ENCODE data around the gene SLC25A42.

SLC25A42 gene

GRCh38 chr19:19061506-19061905 lies 2.3 kb upstream of the SLC25A42 start:
- DNase-seq (ENCODE audit: low read depth): no peak
- no peak for TF ChIP-seq CTCF (IDR thresholded peaks at IDR 0.05; ENCODE audit: control insufficient read depth, extremely low read depth, insufficient read depth)
- H3K4me3 ChIP-seq (ENCODE audit: low read depth, low read length): no peak overlapping the region

GRCh38 chr19:19062454-19063182 lies 1.2 kb upstream of the SLC25A42 start:
- no peak for TF ChIP-seq CTCF (IDR thresholded peaks at IDR 0.05; ENCODE audit: control insufficient read depth, extremely low read depth, insufficient read depth)
- peak overlapping the region; percentile 51 for H3K4me3 ChIP-seq (ENCODE audit: low read depth, low read length)
- DNase-seq (ENCODE audit: low read depth): no peak

GRCh38 chr19:19064098-19064722 lies 416 bp downstream of the SLC25A42 start:
- peak; percentile 36; the same call in 1 of the 2 replicates for TF ChIP-seq CTCF (IDR thresholded peaks at IDR 0.05; ENCODE audit: control insufficient read depth, extremely low read depth, insufficient read depth)
- DNase-seq (ENCODE audit: low read depth): no peak

GRCh38 chr19:19064811-19065745 lies 1.3 kb downstream of the SLC25A42 start:
- no peak for DNase-seq (ENCODE audit: low read depth)
- TF ChIP-seq CTCF (IDR thresholded peaks at IDR 0.05; ENCODE audit: control insufficient read depth, extremely low read depth, insufficient read depth): no peak
- H3K4me3 ChIP-seq (ENCODE audit: low read depth, low read length): peak overlapping the region; percentile 80

More at GRCh38 chr19:19064098-19064722, 416 bp downstream of the SLC25A42 start:
- peak overlapping the region; percentile 80 for H3K4me3 ChIP-seq (ENCODE audit: low read depth, low read length)

- DNase-seq (ENCODE audit: low read depth): no peak
- TF ChIP-seq CTCF (IDR thresholded peaks at IDR 0.05; ENCODE audit: control insufficient read depth, extremely low read depth, insufficient read depth): no peak
- H3K4me3 ChIP-seq (ENCODE audit: low read depth, low read length): no peak overlapping the region
These were observed 3.7 kb downstream of the SLC25A42 start for GRCh38 chr19:19067276-19068072.

Measured in LNCaP clone FGC (cell line).